B cell (primary cell): ENCODE measurements around the gene RAD51C. TPM values are rescaled to one million over a fixed set of nuclear protein-coding genes. Genes with fewer than 3 reads are reported as not detected.
A peak's percentile ranks its signal among the peaks of the same experiment; 100 is the strongest.

Experiments used
- ATAC-seq: fragments of 200-7000 bp; cut with Tn5 transposase; one replicate; pipeline ENCODE4 v1.10.0; 2021; ENCODE audit warnings: low read depth, mild to moderate bottlenecking, moderate number of reproducible peaks, moderate library complexity
- CTCF ChIA-PET: fragments of 350-600 bp; sonication (Branson Sonifier 250); formaldehyde crosslinking; loops from one replicate; lab custom pipeline; 2021; ENCODE audit warnings: antibody characterized with exemption, inconsistent platforms; lab: Charles Lee
- POLR2A ChIA-PET: fragments of 350-600 bp; sonication (Branson Sonifier 250); formaldehyde crosslinking; loops from one replicate; lab custom pipeline; 2021; ENCODE audit warnings: antibody characterized with exemption; lab: Charles Lee
- DNase-seq: peaks from one replicate; pipeline ENCODE4 v3.0.0; 2013
- H2AFZ ChIP-seq: 2 replicates; pipeline ENCODE4 v1.6.1; 2012; ENCODE audit warnings: mild to moderate bottlenecking, low read depth, low read length; ENCODE audit not compliant: insufficient read depth, poor library complexity, severe bottlenecking
- H3K27ac ChIP-seq, 2 donors: 1 replicate in 1 of 2; 2 replicates in 1 of 2; pipeline ENCODE4 v1.5.1; 2012 to 2013; ENCODE audit warnings: low read length in 2 of 2, mild to moderate bottlenecking in 2 of 2, moderate library complexity in 1 of 2
- H3K27me3 ChIP-seq, 4 experiments: fragments of 200-600 bp in 1 of 4; sonication (generic) in 1 of 4; replicated peaks in 1 of 4; 1 replicate in 2 of 4; 2 replicates in 2 of 4; pipeline versions ENCODE4 v1.6.1 to v1.7.0; 2013 to 2016; ENCODE audit warnings: low read length in 3 of 4, mild to moderate bottlenecking in 2 of 4, mixed read lengths in 1 of 4, moderate library complexity in 1 of 4; ENCODE audit not compliant: insufficient read depth in 4 of 4, control insufficient read depth in 3 of 4; ENCODE audit errors: control extremely low read depth in 1 of 4
- H3K36me3 ChIP-seq, 2 experiments: replicated peaks in 1 of 2; 1 replicate in 1 of 2; 2 replicates in 1 of 2; pipeline versions ENCODE4 v1.6.1 to v1.7.1; 2013; ENCODE audit warnings: low read length in 1 of 2; ENCODE audit not compliant: insufficient read depth in 2 of 2, control insufficient read depth in 1 of 2; ENCODE audit errors: control extremely low read depth in 1 of 2, extremely low read depth in 1 of 2
- H3K4me1 ChIP-seq, 2 donors: fragments of 200-600 bp in 1 of 2; sonication (generic) in 1 of 2; 1 replicate in 1 of 2; 2 replicates in 1 of 2; pipeline versions ENCODE4 v1.5.1 to v1.6.1; 2013 to 2017; ENCODE audit warnings: low read length in 2 of 2; ENCODE audit not compliant: control insufficient read depth in 2 of 2, insufficient read depth in 2 of 2
- H3K4me2 ChIP-seq: replicated peaks from 2 replicates; pipeline ENCODE3; 2012; ENCODE audit warnings: mild to moderate bottlenecking, low read depth, low read length; ENCODE audit not compliant: poor library complexity, severe bottlenecking
- H3K4me3 ChIP-seq, 5 experiments: fragments of 200-600 bp in 1 of 5; sonication (generic) in 1 of 5; 1 replicate in 3 of 5; 2 replicates in 2 of 5; pipeline versions ENCODE4 v1.5.1 to v1.7.0; 2011 to 2016; ENCODE audit warnings: low read length in 4 of 5, mild to moderate bottlenecking in 4 of 5, low read depth in 2 of 5, control low read depth in 1 of 5, moderate library complexity in 1 of 5; ENCODE audit not compliant: insufficient read depth in 1 of 5; ENCODE audit errors: control extremely low read depth in 1 of 5, extremely low read depth in 1 of 5
- H3K79me2 ChIP-seq: fragments of 200-600 bp; sonication (generic); one replicate; pipeline ENCODE4 v1.6.0; 2016; ENCODE audit warnings: low read length; ENCODE audit not compliant: control insufficient read depth, insufficient read depth
- H3K9ac ChIP-seq: fragments of 200-600 bp; sonication (generic); 2 replicates; pipeline ENCODE4 v1.6.1; 2017; ENCODE audit warnings: mild to moderate bottlenecking, low read length, moderate library complexity
- H3K9me3 ChIP-seq, 3 donors: one replicate each; pipeline versions ENCODE4 v1.6.1 to v1.7.1; 2013; ENCODE audit warnings: low read length in 2 of 3; ENCODE audit not compliant: control insufficient read depth in 2 of 3, insufficient read depth in 1 of 3; ENCODE audit errors: control extremely low read depth in 1 of 3
- H4K20me1 ChIP-seq: 2 replicates; pipeline ENCODE4 v1.6.0; 2012; ENCODE audit warnings: mild to moderate bottlenecking, low read length; ENCODE audit not compliant: insufficient read depth, control insufficient read depth, poor library complexity, severe bottlenecking
- H3K27ac Mint-ChIP-seq: one replicate; pipeline ENCODE4 v1.8.0; 2021; ENCODE audit warnings: mixed read lengths
- H3K27me3 Mint-ChIP-seq: one replicate; pipeline ENCODE4 v1.8.0; 2021; ENCODE audit warnings: mixed read lengths
- H3K4me1 Mint-ChIP-seq: one replicate; pipeline ENCODE4 v1.8.0; 2021; ENCODE audit warnings: mixed read lengths
- H3K4me3 Mint-ChIP-seq: one replicate; pipeline ENCODE4 v1.8.0; 2021; ENCODE audit warnings: mixed read lengths
- H3K9me3 Mint-ChIP-seq: one replicate; pipeline ENCODE4 v1.8.0; 2022; ENCODE audit warnings: mixed read lengths; ENCODE audit not compliant: insufficient read depth
- CTCF ChIP-seq: fragments of 200-600 bp; IDR thresholded peaks from one replicate; pipeline ENCODE4 v1.8.0; 2022; ENCODE audit warnings: antibody characterized with exemption, mild to moderate bottlenecking
- EZH2 ChIP-seq: IDR thresholded peaks from 2 replicates; pipeline ENCODE4 v1.6.1; 2012; ENCODE audit warnings: borderline replicate concordance, low read depth, mild to moderate bottlenecking, moderate library complexity, low read length; ENCODE audit not compliant: insufficient read depth, poor library complexity, severe bottlenecking
- WGBS: methylation state at CpG from one replicate; pipeline ENCODE4 v1.1.5; 2013; ENCODE audit warnings: missing lambda C conversion rate; ENCODE audit not compliant: insufficient coverage; 5-methylcytosine and 5-hydroxymethylcytosine counted together
- intact Hi-C: fragments of 100-400 bp; cut with micrococcal nuclease; formaldehyde crosslinking; loops from one replicate; pipeline ENCODE4 v1.10.0; 2022
- polyA plus RNA-seq: library from polyadenylated mRNA; depleted of rRNA; stranded (reverse); fragments of >200 nt; gene quantifications from 2 replicates; pipeline ENCODE4 v1.2.3, GENCODE V29; 2012
- total RNA-seq, 2 donors: library from RNA; stranded (reverse); fragments of 120-200 nt in 1 of 2; gene quantifications; 1 replicate in 1 of 2; 2 replicates in 1 of 2; pipeline versions ENCODE4 v1.2.3 to v1.2.4, GENCODE V29; 2013 to 2022

The RAD51C gene
- total and polyA plus RNA-seq, 2 donors (not counting 1 experiment from before 2014, with no cell fraction given): 14.2 to 33.2 TPM

- no peaks in the 10 kb centered on the region for H3K36me3 ChIP-seq
- Mint-ChIP-seq H3K27ac (no peak overlapping the region), H3K9me3 (no peaks in the 10 kb centered on the region), H3K4me1 (peaks cover 10% of the 10 kb centered on the region), H3K4me3 (no peak overlapping the region), H3K27me3 (peaks cover 15% of the 10 kb centered on the region)
- TF ChIP-seq CTCF: no peak
- TF ChIP-seq EZH2: no peak
- no CpG with 5 or more reads among the region's 2 CpGs for whole genome bisulfite sequencing
- H3K9me3 ChIP-seq: no peaks in the 10 kb centered on the region
- no peak overlapping the region for H3K4me3 ChIP-seq
- no peak for DNase-seq
- H3K9ac ChIP-seq: no peak overlapping the region
- H2AFZ ChIP-seq: no peak overlapping the region
- peaks cover 0 to 5% (median 0%) of the 10 kb centered on the region in 4 experiments for H3K27me3 ChIP-seq
- intact Hi-C loops: no loop called here
- no peak for ATAC-seq
- H4K20me1 ChIP-seq: no peaks in the 10 kb centered on the region
- H3K79me2 ChIP-seq: no peaks in the 10 kb centered on the region
- ChIA-PET CTCF (no interaction called here), POLR2A (no interaction called here)
- no peak overlapping the region for H3K4me2 ChIP-seq
- peaks cover 0 to 8% of the 10 kb centered on the region in 2 donors for H3K4me1 ChIP-seq
- H3K27ac ChIP-seq: no peak overlapping the region
Measured at GRCh38 chr17:58664302-58664701, 28.1 kb upstream of the RAD51C start.

GRCh38 chr17:58665946-58666857 is 26.2 kb upstream of the RAD51C start:
- POLR2A ChIA-PET: no interaction called here
- Histone ChIP-seq H3K4me1 (peaks cover 0 to 4% of the 10 kb centered on the region in 2 donors), H3K4me2 (peak overlapping the region; percentile 52), H2AFZ (peak overlapping the region; percentile 62), H3K4me3 (peak overlapping the region in 3 of 5 experiments; percentile 11 to 33 (median 21)), H3K9ac (peak overlapping the region; percentile 38), H3K36me3 (no peaks in the 10 kb centered on the region), H4K20me1 (no peaks in the 10 kb centered on the region), H3K79me2 (no peaks in the 10 kb centered on the region), H3K27ac (no peak overlapping the region), H3K9me3 (no peaks in the 10 kb centered on the region), H3K27me3 (peaks cover 0 to 5% (median 0%) of the 10 kb centered on the region in 4 experiments)
- no peak for DNase-seq
- intact Hi-C loops: no loop called here
- 95% methylated on average over 16 of the region's 25 CpGs for WGBS
- CTCF ChIA-PET: interaction anchor here (0.6 to 1.1 kb wide), 2 partner anchors 26 to 1088 kb away, joined by 3 to 5 read pairs; partner anchors contain the start of gene TEX14
- TF ChIP-seq CTCF (no peak), EZH2 (no peak)
- H3K4me1 Mint-ChIP-seq: peaks cover 8% of the 10 kb centered on the region
- no peak overlapping the region for H3K27ac Mint-ChIP-seq
- no peaks in the 10 kb centered on the region for H3K9me3 Mint-ChIP-seq
- no peak for ATAC-seq
- peak overlapping the region; percentile 67 for H3K4me3 Mint-ChIP-seq
- peaks cover 20% of the 10 kb centered on the region for H3K27me3 Mint-ChIP-seq
